SK-N-MC (cell line): ENCODE results near the gene LY86.

Experiments used
- DNase-seq: peaks from one replicate; pipeline ENCODE4 v3.0.0-alpha.2; 2011; ENCODE audit warnings: low read depth, low spot score
- H3K27ac ChIP-seq: fragments of 200-600 bp; sonication (generic); 2 replicates; pipeline ENCODE4 v1.5.1; 2016; ENCODE audit warnings: mixed run types
- H3K36me3 ChIP-seq: fragments of 200-600 bp; sonication (generic); 2 replicates; pipeline ENCODE4 v1.6.1; 2017; ENCODE audit warnings: antibody characterized with exemption, low read length, mixed read lengths; ENCODE audit not compliant: insufficient read depth
- H3K4me3 ChIP-seq: fragments of 200-600 bp; sonication (generic); 2 replicates; pipeline ENCODE4 v1.5.1; 2016
- H3K9ac ChIP-seq: fragments of 200-600 bp; sonication (generic); 2 replicates; pipeline ENCODE4 v1.8.0; 2017; ENCODE audit warnings: mixed run types, mixed read lengths; ENCODE audit not compliant: insufficient read length
- H3K9me3 ChIP-seq: fragments of 200-600 bp; sonication (generic); 2 replicates; pipeline ENCODE4 v1.6.1; 2017; ENCODE audit warnings: low read depth, mild to moderate bottlenecking, antibody characterized with exemption, low read length, moderate library complexity, mixed read lengths
- EZH2 ChIP-seq: fragments of 200-600 bp; sonication (generic); IDR thresholded peaks from one replicate; pipeline ENCODE4 v1.6.1; 2017; ENCODE audit warnings: antibody characterized with exemption
- FOXP2 ChIP-seq: optimal IDR thresholded peaks from 2 replicates; pipeline ENCODE3; 2011; ENCODE audit warnings: mild to moderate bottlenecking, moderate library complexity; ENCODE audit not compliant: insufficient read depth; ENCODE audit errors: extremely low read length, control extremely low read depth
- POLR2AphosphoS5 ChIP-seq: IDR thresholded peaks from 2 replicates; pipeline ENCODE4 v1.6.1; 2012; ENCODE audit warnings: mild to moderate bottlenecking, low read depth, low read length, borderline replicate concordance

LY86 gene

GRCh38 chr6:6581054-6581453, 7.5 kb upstream of the LY86 start:
- DNase-seq = no peak
- Histone ChIP-seq H3K4me3 (no peak overlapping the region), H3K27ac (no peak overlapping the region), H3K36me3 (no peaks in the 10 kb centered on the region), H3K9me3 (no peaks in the 10 kb centered on the region), H3K9ac (no peak overlapping the region)
- TF ChIP-seq FOXP2 (no peak), EZH2 (no peak), POLR2AphosphoS5 (no peak)

- Histone ChIP-seq H3K9ac (no peak overlapping the region), H3K36me3 (no peaks in the 10 kb centered on the region), H3K4me3 (no peak overlapping the region), H3K27ac (no peak overlapping the region), H3K9me3 (no peaks in the 10 kb centered on the region)
- no peak for DNase-seq
- TF ChIP-seq EZH2 (no peak), POLR2AphosphoS5 (no peak), FOXP2 (no peak)
Observed at GRCh38 chr6:6582131-6582530, 6.4 kb upstream of the LY86 start.

- H3K9me3 ChIP-seq = no peaks in the 10 kb centered on the region
- H3K9ac ChIP-seq = no peak overlapping the region
- no peak for DNase-seq
- H3K36me3 ChIP-seq = no peaks in the 10 kb centered on the region
- H3K4me3 ChIP-seq = no peak overlapping the region
- no peak overlapping the region for H3K27ac ChIP-seq
- TF ChIP-seq POLR2AphosphoS5 (no peak), EZH2 (no peak), FOXP2 (no peak)
Observed at GRCh38 chr6:6583836-6584235, 4.7 kb upstream of the LY86 start.

- H3K27ac ChIP-seq = no peak overlapping the region
Observed at GRCh38 chr6:6584310-6585002, 4.1 kb upstream of the LY86 start.

GRCh38 chr6:6585003-6585311, 3.6 kb upstream of the LY86 start:
- H3K9ac ChIP-seq = no peak overlapping the region
- DNase-seq = no peak
- H3K36me3 ChIP-seq = no peaks in the 10 kb centered on the region
- H3K9me3 ChIP-seq = no peaks in the 10 kb centered on the region
- no peak overlapping the region for H3K4me3 ChIP-seq
- TF ChIP-seq POLR2AphosphoS5 = no peak
- TF ChIP-seq EZH2 = no peak
- no peak for TF ChIP-seq FOXP2
- H3K27ac ChIP-seq = no peak overlapping the region

More at GRCh38 chr6:6584310-6585002, 4.1 kb upstream of the LY86 start:
- H3K36me3 ChIP-seq = no peaks in the 10 kb centered on the region
- no peak for DNase-seq
- TF ChIP-seq FOXP2 (no peak), POLR2AphosphoS5 (no peak), EZH2 (no peak)
- no peak overlapping the region for H3K4me3 ChIP-seq
- H3K9ac ChIP-seq = no peak overlapping the region
- no peaks in the 10 kb centered on the region for H3K9me3 ChIP-seq

GRCh38 chr6:6586167-6586566, 2.4 kb upstream of the LY86 start:
- no peak overlapping the region for H3K27ac ChIP-seq
- H3K9me3 ChIP-seq = no peaks in the 10 kb centered on the region
- no peak for TF ChIP-seq EZH2
- TF ChIP-seq POLR2AphosphoS5 = no peak
- no peak for TF ChIP-seq FOXP2
- H3K36me3 ChIP-seq = no peaks in the 10 kb centered on the region
- H3K4me3 ChIP-seq = no peak overlapping the region
- no peak for DNase-seq
- no peak overlapping the region for H3K9ac ChIP-seq

GRCh38 chr6:6586671-6587526, 1.6 kb upstream of the LY86 start:
- DNase-seq = no peak
- H3K27ac ChIP-seq = no peak overlapping the region
- no peak overlapping the region for H3K4me3 ChIP-seq
- TF ChIP-seq POLR2AphosphoS5 (no peak), FOXP2 (no peak), EZH2 (no peak)
- H3K36me3 ChIP-seq = no peaks in the 10 kb centered on the region
- H3K9me3 ChIP-seq = no peaks in the 10 kb centered on the region
- H3K9ac ChIP-seq = no peak overlapping the region

GRCh38 chr6:6587696-6588063, 840 bp upstream of the LY86 start:
- H3K4me3 ChIP-seq = no peak overlapping the region
- no peak for DNase-seq
- TF ChIP-seq EZH2 (no peak), POLR2AphosphoS5 (no peak), FOXP2 (no peak)
- no peak overlapping the region for H3K27ac ChIP-seq
- H3K9ac ChIP-seq = no peak overlapping the region
- H3K36me3 ChIP-seq = no peaks in the 10 kb centered on the region
- H3K9me3 ChIP-seq = no peaks in the 10 kb centered on the region
